Measurements from ENCODE around the gene IL13.

IL13 gene

GRCh38 chr5:132656774-132657355 lies 1.1 kb upstream of the IL13 start:
- DNase-seq (ENCODE audit: low spot score), result no peak

DNA sequence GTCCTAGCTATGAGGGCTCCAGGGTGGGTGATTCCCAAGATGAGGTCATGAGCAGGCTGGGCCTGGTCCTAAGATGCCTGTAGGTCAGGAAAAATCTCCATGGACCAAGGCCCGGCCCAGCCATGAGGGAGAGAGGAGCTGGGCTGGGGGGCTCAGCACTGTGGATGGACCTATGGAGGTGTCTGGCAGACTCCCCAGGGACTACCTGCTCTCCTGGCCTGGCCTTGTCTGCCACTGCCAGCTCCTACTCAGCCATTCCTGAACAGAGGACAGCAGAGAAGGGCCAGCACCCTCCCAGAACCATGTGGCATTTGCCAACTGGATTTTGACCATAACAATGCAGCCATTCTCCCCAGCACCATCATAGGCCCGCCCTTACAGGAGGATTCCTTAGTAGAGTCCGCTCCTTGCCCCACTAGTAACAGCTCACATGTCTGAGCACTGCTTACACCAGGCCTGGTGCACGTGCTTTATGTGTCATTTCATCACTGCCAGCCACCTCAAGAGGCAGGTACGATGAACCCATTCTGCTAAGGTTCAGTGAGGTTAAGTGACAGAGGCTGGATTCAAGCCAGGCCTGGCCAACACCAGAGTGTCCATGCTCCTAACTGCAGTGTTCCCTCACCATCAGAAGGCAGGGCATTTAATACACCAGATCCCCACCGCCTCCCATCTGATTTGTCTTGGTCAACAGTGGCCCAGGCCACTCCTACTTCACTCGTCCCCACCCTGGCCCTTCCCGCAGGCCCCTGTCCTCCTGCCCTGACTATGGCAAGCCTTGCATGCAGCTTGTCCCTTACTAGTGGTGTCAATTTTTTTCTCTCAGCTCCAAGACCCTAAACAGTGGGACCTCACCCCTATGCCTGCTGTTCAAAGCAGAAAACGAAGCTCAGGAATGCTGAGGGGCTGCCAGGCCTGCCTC lies 669 bp downstream of the IL13 start:
- DNase-seq (ENCODE audit: low spot score), result no peak

DNA sequence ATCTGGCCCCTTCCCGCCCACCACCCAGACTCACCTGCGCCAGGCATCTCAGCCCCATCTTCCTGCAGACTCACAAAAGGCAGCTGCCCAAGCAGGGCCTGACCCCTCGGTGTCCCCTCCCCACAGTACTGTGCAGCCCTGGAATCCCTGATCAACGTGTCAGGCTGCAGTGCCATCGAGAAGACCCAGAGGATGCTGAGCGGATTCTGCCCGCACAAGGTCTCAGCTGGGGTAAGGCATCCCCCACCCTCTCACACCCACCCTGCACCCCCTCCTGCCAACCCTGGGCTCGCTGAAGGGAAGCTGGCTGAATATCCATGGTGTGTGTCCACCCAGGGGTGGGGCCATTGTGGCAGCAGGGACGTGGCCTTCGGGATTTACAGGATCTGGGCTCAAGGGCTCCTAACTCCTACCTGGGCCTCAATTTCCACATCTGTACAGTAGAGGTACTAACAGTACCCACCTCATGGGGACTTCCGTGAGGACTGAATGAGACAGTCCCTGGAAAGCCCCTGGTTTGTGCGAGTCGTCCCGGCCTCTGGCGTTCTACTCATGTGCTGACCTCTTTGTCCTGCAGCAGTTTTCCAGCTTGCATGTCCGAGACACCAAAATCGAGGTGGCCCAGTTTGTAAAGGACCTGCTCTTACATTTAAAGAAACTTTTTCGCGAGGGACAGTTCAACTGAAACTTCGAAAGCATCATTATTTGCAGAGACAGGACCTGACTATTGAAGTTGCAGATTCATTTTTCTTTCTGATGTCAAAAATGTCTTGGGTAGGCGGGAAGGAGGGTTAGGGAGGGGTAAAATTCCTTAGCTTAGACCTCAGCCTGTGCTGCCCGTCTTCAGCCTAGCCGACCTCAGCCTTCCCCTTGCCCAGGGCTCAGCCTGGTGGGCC lies 1.9 kb downstream of the IL13 start:
- no peak for DNase-seq (ENCODE audit: low spot score)

DNA sequence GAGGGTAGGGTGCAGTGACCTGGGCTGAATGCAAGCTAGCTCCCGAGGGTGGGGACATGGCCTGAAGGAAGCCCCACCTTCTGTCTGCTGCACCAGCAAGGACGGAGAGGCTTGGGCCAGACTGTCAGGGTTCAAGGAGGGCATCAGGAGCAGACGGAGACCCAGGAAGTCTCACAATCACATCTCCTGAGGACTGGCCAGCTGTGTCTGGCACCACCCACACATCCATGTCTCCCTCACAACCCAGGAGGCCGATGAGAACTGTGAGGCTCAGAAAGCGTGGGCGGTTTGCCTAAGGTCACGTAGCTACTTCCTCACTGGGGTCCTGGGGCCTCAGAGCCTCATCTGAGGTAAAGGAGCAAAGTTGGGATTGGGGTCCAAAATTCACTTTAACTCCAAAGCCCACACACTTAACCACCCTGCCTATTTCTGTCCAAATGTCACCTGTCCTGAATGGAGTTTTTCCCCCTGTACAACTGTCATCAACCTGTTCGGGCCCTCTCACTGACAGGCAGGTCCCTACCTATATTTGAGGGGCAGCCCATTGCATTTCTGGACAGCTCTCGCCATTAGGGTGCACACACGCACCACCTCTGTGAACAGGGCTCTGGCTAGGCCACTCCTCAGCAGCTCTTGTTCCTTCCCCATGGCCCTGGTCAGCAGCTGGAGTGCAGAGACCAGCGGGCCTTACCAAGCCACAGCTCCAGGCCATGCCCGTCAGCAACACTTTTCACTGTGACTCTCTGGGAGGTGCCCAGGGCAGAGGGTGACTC lies 3.4 kb downstream of the IL13 start:
- DNase-seq (ENCODE audit: low spot score), result no peak

GRCh38 chr5:132662004-132662401 lies 4.0 kb downstream of the IL13 start:
- no peak for DNase-seq (ENCODE audit: low spot score)

- DNase-seq (ENCODE audit: low spot score), result no peak
Observed at GRCh38 chr5:132662925-132663770, 5.2 kb downstream of the IL13 start.

DNA sequence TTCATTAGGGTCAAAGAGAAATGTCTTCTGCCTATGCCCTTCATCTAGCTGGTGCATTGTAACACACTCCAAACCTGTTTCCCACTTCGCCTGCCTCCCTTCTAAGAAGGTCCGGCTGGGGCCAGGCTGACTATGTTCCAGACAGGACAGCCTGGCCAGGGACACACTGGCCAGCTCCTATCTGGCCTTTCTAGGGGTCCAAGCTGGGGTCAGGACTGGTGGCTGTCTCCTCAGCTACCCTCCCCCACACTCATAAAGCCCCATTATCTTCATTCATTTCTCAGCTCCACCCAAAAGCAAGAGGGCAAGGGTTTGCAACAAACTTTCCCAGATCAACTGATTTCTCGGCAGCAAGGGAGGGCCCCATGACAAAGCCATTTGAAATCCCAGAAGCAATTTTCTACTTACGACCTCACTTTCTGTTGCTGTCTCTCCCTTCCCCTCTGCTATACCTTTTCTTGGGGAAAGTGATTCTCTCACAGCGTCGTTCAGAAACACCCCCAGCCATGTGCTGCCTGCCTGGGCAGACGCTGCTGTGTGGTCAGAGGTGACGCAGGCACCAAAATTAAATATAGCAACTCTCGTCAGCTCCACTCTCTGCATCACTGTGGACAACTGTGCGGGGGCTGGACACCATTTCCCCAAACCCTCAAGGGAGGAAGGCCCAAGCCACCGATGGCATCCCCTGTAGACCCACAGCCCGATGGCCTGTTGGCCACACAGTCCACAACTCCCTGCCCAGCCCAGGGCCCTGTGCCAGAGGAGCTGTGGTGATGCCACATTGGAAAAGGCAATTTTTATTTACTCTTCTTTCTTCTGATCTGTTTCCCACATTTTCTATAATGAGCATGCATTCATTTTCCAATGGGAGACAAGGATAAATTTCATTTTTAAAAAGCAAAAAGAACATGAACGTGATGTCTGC lies 6.1 kb downstream of the IL13 start:
- no peak for DNase-seq (ENCODE audit: low spot score)

DNA sequence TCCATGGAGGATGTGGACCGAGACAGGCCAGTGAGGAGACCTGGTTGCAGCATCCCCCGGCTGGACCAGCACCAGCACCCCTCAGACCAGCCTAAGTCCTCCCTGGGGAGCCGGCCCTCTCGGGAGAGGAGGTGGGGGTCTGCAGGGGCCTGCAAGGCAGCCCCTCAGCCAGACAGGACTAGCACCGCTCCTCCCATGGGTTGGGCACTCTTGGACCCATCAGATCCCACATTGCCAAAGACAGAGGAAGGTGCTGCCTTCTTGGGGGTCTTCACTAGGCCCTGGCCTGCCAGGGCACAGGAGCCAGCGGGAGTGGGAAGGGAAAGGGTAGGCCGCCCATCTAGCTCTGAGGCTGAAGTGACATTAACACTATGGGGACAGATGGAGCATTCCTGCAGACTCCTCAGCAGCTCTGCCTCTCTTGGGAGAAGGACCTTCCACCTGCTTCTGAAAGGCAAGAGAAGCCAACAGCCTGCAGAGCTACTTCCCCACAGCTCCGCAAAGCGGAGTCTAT lies 6.8 kb downstream of the IL13 start:
- no peak for DNase-seq (ENCODE audit: low spot score)

DNA sequence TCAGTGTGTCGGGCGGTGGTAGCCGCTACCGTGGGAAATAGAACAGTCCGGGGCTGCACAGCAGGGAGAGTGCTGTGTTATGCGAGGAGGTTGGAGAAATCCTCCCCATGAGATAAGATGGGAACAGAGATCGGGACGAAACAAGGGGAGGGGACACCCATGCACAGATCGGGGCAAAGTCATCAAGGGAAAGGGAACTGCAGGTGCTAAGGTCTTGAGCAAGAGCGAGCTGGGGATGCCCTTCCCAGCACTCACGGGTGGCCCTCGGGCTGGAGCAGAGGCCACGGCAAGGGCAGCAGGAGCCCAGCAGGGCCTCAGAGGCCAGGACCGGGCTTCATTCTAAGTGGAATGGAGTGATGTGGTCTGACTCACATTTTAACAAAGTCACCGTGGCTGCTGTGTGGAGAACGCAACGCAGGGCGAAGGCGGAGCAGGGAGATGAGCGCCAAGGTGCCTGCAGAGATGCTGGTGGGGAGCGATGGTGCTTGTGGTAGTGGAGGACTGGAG lies 7.7 kb downstream of the IL13 start:
- DNase-seq (ENCODE audit: low spot score), result no peak

- DNase-seq (ENCODE audit: low spot score), result no peak
Observed at GRCh38 chr5:132666310-132667123, 8.5 kb downstream of the IL13 start.

DNA sequence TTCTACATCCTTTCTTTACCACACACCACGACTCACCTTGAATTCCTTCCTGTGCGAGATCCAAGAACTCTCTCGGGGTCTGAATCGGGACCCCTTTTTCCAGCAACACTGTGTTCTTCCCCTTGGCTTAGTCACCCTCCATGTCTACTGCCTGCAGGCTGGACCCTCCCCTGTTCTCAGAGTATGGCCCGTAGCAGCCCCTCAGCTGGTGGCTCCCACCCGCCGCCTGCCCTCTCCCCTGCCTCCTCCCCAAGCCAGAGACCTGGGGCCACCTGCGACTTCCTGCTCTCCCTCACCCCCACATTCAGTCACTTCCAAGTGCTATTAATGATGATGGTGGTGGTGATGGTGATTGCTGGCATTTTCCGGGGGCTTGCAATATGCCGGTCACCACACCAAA lies 9.3 kb downstream of the IL13 start:
- DNase-seq (ENCODE audit: low spot score), result no peak

DNA sequence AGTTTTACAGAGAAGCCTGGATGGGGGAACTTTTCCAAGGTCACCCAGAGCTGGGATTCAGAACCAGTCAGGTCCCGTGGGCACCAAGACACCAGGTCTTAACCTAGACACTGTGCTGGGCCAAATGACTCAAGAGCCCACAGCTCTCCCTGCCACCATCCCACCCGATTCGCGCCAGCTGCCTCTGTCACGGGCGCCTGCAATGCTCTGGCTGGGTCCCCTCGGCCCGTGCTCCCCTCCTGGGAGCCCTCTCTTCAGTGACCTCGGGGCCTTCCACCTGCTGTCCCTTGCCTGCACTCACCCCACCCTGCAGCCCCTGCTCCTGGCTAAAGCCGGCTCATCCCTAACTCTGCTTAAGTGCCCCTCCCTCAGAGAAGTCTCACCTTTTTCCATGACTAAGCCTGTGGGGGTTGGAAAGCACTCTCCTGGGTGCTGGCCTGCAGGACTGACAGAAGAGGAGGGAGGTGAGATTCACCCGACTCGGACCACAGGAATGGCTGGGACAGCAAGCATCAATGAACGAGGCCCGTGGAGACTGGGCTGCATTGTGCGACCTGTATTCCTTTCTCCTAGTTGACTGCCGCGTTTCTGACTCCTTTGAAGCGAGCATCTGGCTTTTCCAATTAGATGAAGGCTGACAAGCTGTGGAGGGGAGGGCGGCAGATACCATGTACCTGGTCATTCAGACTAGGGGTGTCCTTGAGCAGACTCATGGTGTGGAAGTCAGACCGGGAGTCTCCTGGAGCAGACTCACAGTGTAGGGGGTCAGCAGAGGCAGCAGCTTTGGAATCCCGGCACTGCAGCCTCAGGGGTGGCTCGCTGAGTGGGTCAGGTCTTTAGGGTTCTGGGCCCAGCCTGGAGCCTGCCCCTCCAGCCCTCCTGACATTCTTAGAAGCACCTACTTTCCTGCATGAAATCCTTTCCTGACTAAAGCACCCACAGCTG lies 10.1 kb downstream of the IL13 start:
- DNase-seq (ENCODE audit: low spot score), result no peak

- DNase-seq (ENCODE audit: low spot score), result no peak
Observed at GRCh38 chr5:132668706-132669454, 10.9 kb downstream of the IL13 start.

DNA sequence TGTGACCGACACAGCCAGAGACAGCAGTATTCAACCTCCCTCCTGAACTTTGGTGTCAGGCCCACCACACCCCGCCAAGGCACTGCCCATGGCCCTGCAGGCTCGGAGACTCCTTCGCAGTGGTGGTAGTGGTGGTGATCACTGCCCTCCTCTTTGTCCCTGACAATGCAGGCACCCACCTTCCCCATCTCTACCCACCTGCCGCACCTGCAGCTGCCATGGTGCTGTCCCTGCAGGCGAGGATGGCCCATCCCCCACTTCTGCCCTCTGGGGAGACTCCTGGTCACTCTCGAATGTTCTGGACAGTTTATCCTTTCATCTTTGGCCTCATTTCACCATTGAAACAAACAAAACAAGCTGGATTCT lies 11.5 kb downstream of the IL13 start:
- no peak for DNase-seq (ENCODE audit: low spot score)

DNA sequence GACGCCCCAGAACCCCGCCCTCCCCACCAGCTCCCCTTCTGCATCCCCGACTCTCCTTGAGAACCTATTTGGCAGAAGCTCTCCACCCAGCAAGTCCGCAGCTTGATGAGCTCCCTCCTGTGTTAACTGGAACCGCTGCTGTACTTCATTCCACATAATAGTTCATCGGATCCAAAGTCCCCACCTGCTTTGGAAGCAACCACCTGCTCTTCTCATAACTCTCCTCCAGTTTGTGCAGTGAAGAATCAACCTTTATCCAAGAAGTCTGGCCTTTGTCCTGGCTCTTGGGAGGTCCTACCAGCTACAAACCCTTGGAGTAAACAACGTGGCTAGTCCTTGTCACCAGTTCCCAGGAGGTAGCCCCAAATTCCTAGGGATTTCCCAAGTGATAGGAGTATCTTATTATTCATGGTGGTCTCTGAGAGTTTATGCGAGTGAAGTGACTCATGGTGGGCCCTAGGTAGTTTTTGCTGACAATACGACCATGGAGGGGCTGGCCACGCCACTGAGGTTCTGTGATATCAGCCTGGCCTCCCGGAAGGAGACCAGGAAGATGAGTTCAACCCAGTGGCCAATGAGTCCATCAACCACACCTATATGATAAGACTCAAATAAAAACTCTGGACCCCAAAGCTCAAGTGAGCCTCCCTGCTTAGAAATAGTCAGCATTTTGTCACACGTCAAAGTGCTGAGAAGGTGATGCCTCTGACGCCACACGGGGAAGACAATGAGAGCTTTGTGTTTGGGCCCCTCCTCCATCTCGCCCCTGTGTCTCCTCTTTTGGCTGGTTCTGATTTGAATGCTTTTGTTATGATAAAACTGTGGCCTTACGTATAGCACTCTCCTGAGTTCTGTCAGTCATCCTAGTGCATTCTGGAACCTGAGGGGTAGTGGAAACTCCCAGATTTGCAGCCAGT lies 12.3 kb downstream of the IL13 start:
- no peak for DNase-seq (ENCODE audit: low spot score)

- DNase-seq (ENCODE audit: low spot score), result no peak
Observed at GRCh38 chr5:132671000-132671399, 13.0 kb downstream of the IL13 start.

All from HuH-7.5 (cell line).